K562 (cell line): ENCODE measurements around the gene CFAP90. TPM values are rescaled to one million over a fixed set of nuclear protein-coding genes. Genes with fewer than 3 reads are reported as not detected.

Experiments used
- CREB5 ChIP-seq: fragments of 250-450 bp; sonication (Bioruptor Pico); IDR thresholded peaks from 2 replicates; pipeline ENCODE4 v1.5.0; 2020; ENCODE audit warnings: mild to moderate bottlenecking
- ID3 ChIP-seq, 2 experiments: fragments of 250-450 bp in 1 of 2; fragments of 450-650 bp in 1 of 2; sonication (Bioruptor Pico) in 1 of 2; IDR thresholded peaks; 2 replicates each; pipeline versions ENCODE4 v1.6.1 to v1.8.0; 2016 to 2021; ENCODE audit warnings: mild to moderate bottlenecking in 2 of 2, moderate library complexity in 2 of 2, missing compliant biosample characterization in 1 of 2, missing genetic modification characterization in 1 of 2
- NRF1 ChIP-seq, 2 experiments: fragments of 450-650 bp; IDR thresholded peaks in 1 of 2; conservative IDR thresholded peaks in 1 of 2; 2 replicates each; pipeline ENCODE4 v1.6.1; 2014; ENCODE audit warnings: mild to moderate bottlenecking in 2 of 2
- polyA plus RNA-seq, 8 experiments: library from polyadenylated mRNA; depleted of rRNA in 4 of 8; stranded (reverse) in 5 of 8; unstranded in 3 of 8; fragments of >200 nt; fragmentation: Nextera tagmentation in 2 of 8; fragmentation: Illumina TruSeq in 1 of 8; extraction: Ambion mirVana in 2 of 8; extraction: Trizol in 1 of 8; gene quantifications; 2 replicates each; pipeline versions ENCODE4 v1.2.1 to v1.2.3, GENCODE V29; 2011 to 2014; ENCODE audit warnings: inconsistent platforms in 1 of 8, missing spikeins in 1 of 8
- total RNA-seq, 7 experiments: library from RNA; depleted of rRNA in 6 of 7; stranded (reverse); fragments of >200 nt in 6 of 7; fragmentation: Illumina TruSeq in 2 of 7; extraction: Trizol in 2 of 7; gene quantifications; 2 replicates each; pipeline versions ENCODE4 v1.2.1 to v1.2.3, GENCODE V29; 2011 to 2021; ENCODE audit warnings: low replicate concordance in 1 of 7
- TF ChIP-seq, protein P1 (sequence below): fragments of 450-650 bp; IDR thresholded peaks from 2 replicates; pipeline ENCODE4 v1.6.1; 2016; ENCODE audit warnings: mild to moderate bottlenecking, moderate library complexity

Gene CFAP90
- total and polyA plus RNA-seq, 9 of the 15 experiments (the other 6 are each of a cell fraction or from before 2014, with no cell fraction given), result not detected

GRCh38 chr5:7823594-7823993 lies 27.3 kb downstream of the CFAP90 start (continued):
- TF ChIP-seq, protein P1, sequence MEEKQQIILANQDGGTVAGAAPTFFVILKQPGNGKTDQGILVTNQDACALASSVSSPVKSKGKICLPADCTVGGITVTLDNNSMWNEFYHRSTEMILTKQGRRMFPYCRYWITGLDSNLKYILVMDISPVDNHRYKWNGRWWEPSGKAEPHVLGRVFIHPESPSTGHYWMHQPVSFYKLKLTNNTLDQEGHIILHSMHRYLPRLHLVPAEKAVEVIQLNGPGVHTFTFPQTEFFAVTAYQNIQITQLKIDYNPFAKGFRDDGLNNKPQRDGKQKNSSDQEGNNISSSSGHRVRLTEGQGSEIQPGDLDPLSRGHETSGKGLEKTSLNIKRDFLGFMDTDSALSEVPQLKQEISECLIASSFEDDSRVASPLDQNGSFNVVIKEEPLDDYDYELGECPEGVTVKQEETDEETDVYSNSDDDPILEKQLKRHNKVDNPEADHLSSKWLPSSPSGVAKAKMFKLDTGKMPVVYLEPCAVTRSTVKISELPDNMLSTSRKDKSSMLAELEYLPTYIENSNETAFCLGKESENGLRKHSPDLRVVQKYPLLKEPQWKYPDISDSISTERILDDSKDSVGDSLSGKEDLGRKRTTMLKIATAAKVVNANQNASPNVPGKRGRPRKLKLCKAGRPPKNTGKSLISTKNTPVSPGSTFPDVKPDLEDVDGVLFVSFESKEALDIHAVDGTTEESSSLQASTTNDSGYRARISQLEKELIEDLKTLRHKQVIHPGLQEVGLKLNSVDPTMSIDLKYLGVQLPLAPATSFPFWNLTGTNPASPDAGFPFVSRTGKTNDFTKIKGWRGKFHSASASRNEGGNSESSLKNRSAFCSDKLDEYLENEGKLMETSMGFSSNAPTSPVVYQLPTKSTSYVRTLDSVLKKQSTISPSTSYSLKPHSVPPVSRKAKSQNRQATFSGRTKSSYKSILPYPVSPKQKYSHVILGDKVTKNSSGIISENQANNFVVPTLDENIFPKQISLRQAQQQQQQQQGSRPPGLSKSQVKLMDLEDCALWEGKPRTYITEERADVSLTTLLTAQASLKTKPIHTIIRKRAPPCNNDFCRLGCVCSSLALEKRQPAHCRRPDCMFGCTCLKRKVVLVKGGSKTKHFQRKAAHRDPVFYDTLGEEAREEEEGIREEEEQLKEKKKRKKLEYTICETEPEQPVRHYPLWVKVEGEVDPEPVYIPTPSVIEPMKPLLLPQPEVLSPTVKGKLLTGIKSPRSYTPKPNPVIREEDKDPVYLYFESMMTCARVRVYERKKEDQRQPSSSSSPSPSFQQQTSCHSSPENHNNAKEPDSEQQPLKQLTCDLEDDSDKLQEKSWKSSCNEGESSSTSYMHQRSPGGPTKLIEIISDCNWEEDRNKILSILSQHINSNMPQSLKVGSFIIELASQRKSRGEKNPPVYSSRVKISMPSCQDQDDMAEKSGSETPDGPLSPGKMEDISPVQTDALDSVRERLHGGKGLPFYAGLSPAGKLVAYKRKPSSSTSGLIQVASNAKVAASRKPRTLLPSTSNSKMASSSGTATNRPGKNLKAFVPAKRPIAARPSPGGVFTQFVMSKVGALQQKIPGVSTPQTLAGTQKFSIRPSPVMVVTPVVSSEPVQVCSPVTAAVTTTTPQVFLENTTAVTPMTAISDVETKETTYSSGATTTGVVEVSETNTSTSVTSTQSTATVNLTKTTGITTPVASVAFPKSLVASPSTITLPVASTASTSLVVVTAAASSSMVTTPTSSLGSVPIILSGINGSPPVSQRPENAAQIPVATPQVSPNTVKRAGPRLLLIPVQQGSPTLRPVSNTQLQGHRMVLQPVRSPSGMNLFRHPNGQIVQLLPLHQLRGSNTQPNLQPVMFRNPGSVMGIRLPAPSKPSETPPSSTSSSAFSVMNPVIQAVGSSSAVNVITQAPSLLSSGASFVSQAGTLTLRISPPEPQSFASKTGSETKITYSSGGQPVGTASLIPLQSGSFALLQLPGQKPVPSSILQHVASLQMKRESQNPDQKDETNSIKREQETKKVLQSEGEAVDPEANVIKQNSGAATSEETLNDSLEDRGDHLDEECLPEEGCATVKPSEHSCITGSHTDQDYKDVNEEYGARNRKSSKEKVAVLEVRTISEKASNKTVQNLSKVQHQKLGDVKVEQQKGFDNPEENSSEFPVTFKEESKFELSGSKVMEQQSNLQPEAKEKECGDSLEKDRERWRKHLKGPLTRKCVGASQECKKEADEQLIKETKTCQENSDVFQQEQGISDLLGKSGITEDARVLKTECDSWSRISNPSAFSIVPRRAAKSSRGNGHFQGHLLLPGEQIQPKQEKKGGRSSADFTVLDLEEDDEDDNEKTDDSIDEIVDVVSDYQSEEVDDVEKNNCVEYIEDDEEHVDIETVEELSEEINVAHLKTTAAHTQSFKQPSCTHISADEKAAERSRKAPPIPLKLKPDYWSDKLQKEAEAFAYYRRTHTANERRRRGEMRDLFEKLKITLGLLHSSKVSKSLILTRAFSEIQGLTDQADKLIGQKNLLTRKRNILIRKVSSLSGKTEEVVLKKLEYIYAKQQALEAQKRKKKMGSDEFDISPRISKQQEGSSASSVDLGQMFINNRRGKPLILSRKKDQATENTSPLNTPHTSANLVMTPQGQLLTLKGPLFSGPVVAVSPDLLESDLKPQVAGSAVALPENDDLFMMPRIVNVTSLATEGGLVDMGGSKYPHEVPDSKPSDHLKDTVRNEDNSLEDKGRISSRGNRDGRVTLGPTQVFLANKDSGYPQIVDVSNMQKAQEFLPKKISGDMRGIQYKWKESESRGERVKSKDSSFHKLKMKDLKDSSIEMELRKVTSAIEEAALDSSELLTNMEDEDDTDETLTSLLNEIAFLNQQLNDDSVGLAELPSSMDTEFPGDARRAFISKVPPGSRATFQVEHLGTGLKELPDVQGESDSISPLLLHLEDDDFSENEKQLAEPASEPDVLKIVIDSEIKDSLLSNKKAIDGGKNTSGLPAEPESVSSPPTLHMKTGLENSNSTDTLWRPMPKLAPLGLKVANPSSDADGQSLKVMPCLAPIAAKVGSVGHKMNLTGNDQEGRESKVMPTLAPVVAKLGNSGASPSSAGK, result no peak
- TF ChIP-seq ID3 (CRISPR knock-in tag; IDR thresholded peaks at IDR 0.05), result no peak
- TF ChIP-seq ID3 (tag; IDR thresholded peaks at IDR 0.05), result no peak
- no peak for TF ChIP-seq NRF1 (conservative IDR thresholded peaks at IDR 0.05 in 1 of 2, IDR thresholded peaks at IDR 0.05 in 1 of 2)
- no peak for TF ChIP-seq CREB5 (CRISPR knock-in tag)
- TF ChIP-seq, all 486 proteins: peak for 0
